ENCODE results near the gene MAPK12.
A peak's percentile ranks its signal among the peaks of the same experiment; 100 is the strongest.

MAPK12 gene

GRCh38 chr22:50303848-50304527 is 42.5 kb upstream of the MAPK12 start:
- H3K4me3 ChIP-seq (ENCODE audit: low read depth, low read length), result peak overlapping the region; percentile 16
- DNase-seq (ENCODE audit: low read depth), result no peak
- TF ChIP-seq CTCF (conservative IDR thresholded peaks at IDR 0.05; ENCODE audit: low read depth, low read length), result no peak

- no peak for DNase-seq (ENCODE audit: low read depth)
- TF ChIP-seq CTCF (conservative IDR thresholded peaks at IDR 0.05; ENCODE audit: low read depth, low read length), result no peak
- no peak overlapping the region for H3K4me3 ChIP-seq (ENCODE audit: low read depth, low read length)
These were observed 42.0 kb upstream of the MAPK12 start for GRCh38 chr22:50303515-50303847.

GRCh38 chr22:50302564-50302963 is 41.1 kb upstream of the MAPK12 start:
- H3K4me3 ChIP-seq (ENCODE audit: low read depth, low read length), result no peak overlapping the region
- no peak for TF ChIP-seq CTCF (conservative IDR thresholded peaks at IDR 0.05; ENCODE audit: low read depth, low read length)
- DNase-seq (ENCODE audit: low read depth), result no peak

- no peak overlapping the region for H3K4me3 ChIP-seq (ENCODE audit: low read depth, low read length)
- no peak for TF ChIP-seq CTCF (conservative IDR thresholded peaks at IDR 0.05; ENCODE audit: low read depth, low read length)
- no peak for DNase-seq (ENCODE audit: low read depth)
These were observed 40.6 kb upstream of the MAPK12 start for GRCh38 chr22:50302041-50302541.

GRCh38 chr22:50301581-50301991 is 40.1 kb upstream of the MAPK12 start:
- no peak overlapping the region for H3K4me3 ChIP-seq (ENCODE audit: low read depth, low read length)
- no peak for TF ChIP-seq CTCF (conservative IDR thresholded peaks at IDR 0.05; ENCODE audit: low read depth, low read length)
- DNase-seq (ENCODE audit: low read depth), result no peak

- H3K4me3 ChIP-seq (ENCODE audit: low read depth, low read length), result no peak overlapping the region
- no peak for DNase-seq (ENCODE audit: low read depth)
- no peak for TF ChIP-seq CTCF (conservative IDR thresholded peaks at IDR 0.05; ENCODE audit: low read depth, low read length)
These were observed 39.3 kb upstream of the MAPK12 start for GRCh38 chr22:50300620-50301257.

All from choroid plexus epithelial cell (primary cell).